Stimulated activated naive B cell treated with anti-CD40 and anti-IgM and Interleukin-4, amounts not matched to agents 10 μg/mL and 1 μg/mL and 100 μg/mL, for 72 hours (primary cell): ENCODE results near the gene NKD2.

Source experiments
- ATAC-seq, 2 donors: fragments of 150-1000 bp; cut with Tn5 transposase; replicated peaks; 2 replicates each; pipeline ENCODE4 v1.10.0; 2021; ENCODE audit warnings: moderate library complexity in 1 of 2
- DNase-seq: peaks from one replicate; pipeline ENCODE4 v3.0.0; 2021
- H3K27ac Mint-ChIP-seq: one replicate; pipeline ENCODE4 v1.8.0; 2022; ENCODE audit warnings: mild to moderate bottlenecking, mixed read lengths
- H3K27me3 Mint-ChIP-seq, 2 donors: one replicate each; pipeline ENCODE4 v1.8.0; 2022; ENCODE audit warnings: mixed read lengths in 2 of 2
- H3K36me3 Mint-ChIP-seq, 2 donors: one replicate each; pipeline ENCODE4 v1.8.0; 2022; ENCODE audit warnings: mixed read lengths in 2 of 2, mild to moderate bottlenecking in 1 of 2
- H3K4me1 Mint-ChIP-seq, 2 donors: one replicate each; pipeline ENCODE4 v1.8.0; 2022; ENCODE audit warnings: mixed read lengths in 2 of 2, mild to moderate bottlenecking in 1 of 2
- H3K4me3 Mint-ChIP-seq, 2 donors: one replicate each; pipeline ENCODE4 v1.8.0; 2022; ENCODE audit warnings: mild to moderate bottlenecking in 2 of 2, mixed read lengths in 2 of 2, moderate library complexity in 1 of 2
- H3K9me3 Mint-ChIP-seq, 2 donors: one replicate each; pipeline ENCODE4 v1.8.0; 2022; ENCODE audit warnings: mixed read lengths in 2 of 2, mild to moderate bottlenecking in 1 of 2

The NKD2 gene

DNA sequence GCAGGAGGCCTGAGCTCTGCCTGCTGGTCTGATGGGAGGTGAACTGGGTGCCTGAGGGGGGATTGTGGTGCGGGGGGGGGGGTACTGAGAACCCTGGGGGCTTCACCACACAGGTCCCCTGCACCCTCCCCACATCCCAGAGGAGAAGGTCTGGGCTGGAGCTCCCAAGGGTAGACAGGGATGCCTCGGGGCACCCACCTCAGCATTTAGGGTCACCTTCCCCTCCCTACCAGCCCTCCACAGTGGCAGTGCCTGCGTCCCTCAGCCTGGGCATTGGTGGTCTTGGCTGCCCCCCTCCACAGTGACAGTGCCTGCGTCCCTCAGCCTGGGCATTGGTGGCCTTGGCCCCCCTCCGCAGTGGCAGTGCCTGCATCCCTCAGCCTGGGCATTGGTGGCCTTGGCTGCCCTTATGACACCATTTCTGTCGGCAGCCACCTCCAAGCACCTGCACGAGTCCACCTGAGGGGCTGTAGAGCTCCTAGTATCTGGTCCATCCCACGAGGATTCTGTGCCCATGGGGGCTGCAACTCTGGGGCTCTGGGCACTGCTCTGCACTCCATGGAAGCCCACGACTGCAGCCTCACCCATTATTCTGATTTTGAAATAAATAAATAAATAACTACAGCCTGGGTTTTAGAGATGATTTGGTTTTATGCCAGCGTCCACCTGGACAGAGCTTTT is 21.5 kb downstream of the NKD2 start:
- Mint-ChIP-seq H3K9me3 (no peaks in the 10 kb centered on the region), H3K4me1 (peaks cover 0 to 2% of the 10 kb centered on the region in 2 donors), H3K4me3 (no peak overlapping the region), H3K36me3 (no peaks in the 10 kb centered on the region), H3K27me3 (peaks cover 11 to 23% of the 10 kb centered on the region in 2 donors), H3K27ac (no peak overlapping the region)
- no peak for ATAC-seq
- no peak for DNase-seq

GRCh38 chr5:1030801-1031271 is 22.2 kb downstream of the NKD2 start:
- no peaks in the 10 kb centered on the region for H3K9me3 Mint-ChIP-seq
- H3K4me3 Mint-ChIP-seq = no peak overlapping the region
- no peaks in the 10 kb centered on the region for H3K36me3 Mint-ChIP-seq
- H3K27me3 Mint-ChIP-seq = peaks cover 14 to 26% of the 10 kb centered on the region in 2 donors
- ATAC-seq (no peak), DNase-seq (no peak)
- peaks cover 0 to 3% of the 10 kb centered on the region in 2 donors for H3K4me1 Mint-ChIP-seq
- no peak overlapping the region for H3K27ac Mint-ChIP-seq

DNA sequence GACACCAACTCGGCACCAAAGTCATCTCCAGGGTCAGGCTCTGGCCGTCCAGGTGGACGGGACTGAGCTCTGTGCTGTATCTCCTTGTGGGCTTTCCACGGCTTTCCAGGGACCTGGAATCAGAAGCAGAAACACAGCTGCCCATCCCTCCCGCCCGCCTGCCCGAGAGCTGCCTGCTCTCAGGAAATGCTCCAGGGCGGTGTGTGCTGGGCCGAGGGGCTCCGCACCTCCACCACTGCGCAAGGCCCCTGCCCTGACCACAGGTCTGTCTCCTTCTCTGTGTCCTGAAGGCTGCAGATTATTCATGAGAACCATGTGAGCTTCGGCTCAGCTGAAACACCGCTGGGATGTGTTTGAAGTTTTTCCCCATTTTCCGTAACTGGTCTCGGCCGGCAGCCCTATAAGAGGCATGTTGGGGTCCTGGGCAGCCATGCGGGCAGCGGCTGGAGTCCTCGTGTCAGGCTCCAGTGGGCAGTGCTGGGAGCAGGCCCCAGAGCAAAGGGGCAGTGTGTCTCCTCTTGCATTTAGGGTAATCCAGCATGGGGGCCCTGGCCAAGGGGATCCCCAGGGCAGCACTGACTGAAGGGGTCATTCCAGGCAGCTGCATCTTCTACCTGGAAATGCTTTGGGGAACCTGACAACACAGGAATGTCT is 22.8 kb downstream of the NKD2 start:
- H3K4me3 Mint-ChIP-seq = no peak overlapping the region
- no peak for DNase-seq
- H3K4me1 Mint-ChIP-seq = peaks cover 0 to 3% of the 10 kb centered on the region in 2 donors
- no peaks in the 10 kb centered on the region for H3K36me3 Mint-ChIP-seq
- H3K27ac Mint-ChIP-seq = no peak overlapping the region
- peaks cover 14 to 26% of the 10 kb centered on the region in 2 donors for H3K27me3 Mint-ChIP-seq
- ATAC-seq = no peak
- H3K9me3 Mint-ChIP-seq = no peaks in the 10 kb centered on the region

DNA sequence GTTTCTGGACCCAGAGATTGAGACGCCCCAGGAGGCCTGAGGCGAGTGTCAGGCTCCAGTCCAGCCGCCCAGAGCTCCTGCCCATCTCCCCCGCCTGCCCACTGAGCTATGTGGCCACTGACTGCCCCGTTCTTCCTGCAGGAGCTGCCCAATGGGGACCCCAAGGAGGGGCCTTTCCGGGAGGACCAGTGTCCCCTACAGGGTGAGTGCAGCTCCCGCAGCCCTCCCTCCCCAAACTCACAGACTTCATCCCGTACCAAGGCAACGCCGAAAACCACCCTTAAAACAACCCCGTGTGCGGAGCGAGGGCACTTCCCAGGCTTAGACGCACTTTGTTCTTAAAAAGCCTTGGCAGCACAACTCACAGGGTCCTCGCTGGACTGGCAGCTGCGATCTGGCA is 23.4 kb downstream of the NKD2 start:
- Mint-ChIP-seq H3K4me1 (peaks cover 0 to 3% of the 10 kb centered on the region in 2 donors), H3K27ac (peak overlapping the region; percentile 43), H3K9me3 (no peaks in the 10 kb centered on the region), H3K27me3 (peaks cover 19 to 26% of the 10 kb centered on the region in 2 donors), H3K36me3 (no peaks in the 10 kb centered on the region), H3K4me3 (no peak overlapping the region)
- ATAC-seq = no peak
- DNase-seq = no peak

- ATAC-seq = no peak
- Mint-ChIP-seq H3K36me3 (no peaks in the 10 kb centered on the region), H3K9me3 (no peaks in the 10 kb centered on the region), H3K4me1 (peaks cover 0 to 3% of the 10 kb centered on the region in 2 donors), H3K4me3 (no peak overlapping the region), H3K27me3 (peaks cover 19 to 26% of the 10 kb centered on the region in 2 donors), H3K27ac (no peak overlapping the region)
- DNase-seq = no peak
These were observed 24.0 kb downstream of the NKD2 start for GRCh38 chr5:1032551-1033027.

DNA sequence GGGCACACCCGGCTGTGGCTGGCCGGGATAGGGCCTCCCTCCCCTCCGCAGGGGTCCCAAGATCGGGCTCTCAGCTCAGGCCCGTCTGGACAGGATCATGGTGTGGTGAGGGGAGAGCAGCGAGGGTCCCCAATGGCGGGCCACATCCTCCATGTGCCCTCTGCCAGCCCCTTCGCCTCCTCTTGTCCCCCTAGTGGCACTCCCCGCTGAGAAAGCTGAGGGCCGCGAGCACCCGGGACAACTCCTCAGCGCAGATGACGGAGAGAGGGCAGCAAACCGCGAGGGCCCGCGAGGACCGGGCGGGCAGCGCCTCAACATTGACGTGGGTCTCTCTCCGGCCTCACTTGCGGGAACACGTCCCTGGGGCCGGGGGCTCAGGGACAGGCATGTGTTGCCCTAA is 24.6 kb downstream of the NKD2 start:
- Mint-ChIP-seq H3K4me3 (no peak overlapping the region), H3K4me1 (peaks cover 0 to 3% of the 10 kb centered on the region in 2 donors), H3K9me3 (no peaks in the 10 kb centered on the region), H3K27me3 (peaks cover 19 to 24% of the 10 kb centered on the region in 2 donors), H3K36me3 (no peaks in the 10 kb centered on the region), H3K27ac (no peak overlapping the region)
- DNase-seq = no peak
- no peak for ATAC-seq

GRCh38 chr5:1033606-1034420 is 25.2 kb downstream of the NKD2 start:
- no peak overlapping the region for H3K27ac Mint-ChIP-seq
- H3K36me3 Mint-ChIP-seq = peaks cover 0 to 2% of the 10 kb centered on the region in 2 donors
- peaks cover 18 to 22% of the 10 kb centered on the region in 2 donors for H3K27me3 Mint-ChIP-seq
- H3K4me3 Mint-ChIP-seq = no peak overlapping the region
- H3K4me1 Mint-ChIP-seq = peaks cover 0 to 3% of the 10 kb centered on the region in 2 donors
- ATAC-seq (no peak), DNase-seq (no peak)
- no peaks in the 10 kb centered on the region for H3K9me3 Mint-ChIP-seq

- no peak overlapping the region for H3K4me3 Mint-ChIP-seq
- DNase-seq = no peak
- no peak for ATAC-seq
- peaks cover 15 to 22% of the 10 kb centered on the region in 2 donors for H3K27me3 Mint-ChIP-seq
- H3K36me3 Mint-ChIP-seq = peaks cover 0 to 2% of the 10 kb centered on the region in 2 donors
- no peak overlapping the region for H3K27ac Mint-ChIP-seq
- peaks cover 0 to 3% of the 10 kb centered on the region in 2 donors for H3K4me1 Mint-ChIP-seq
- H3K9me3 Mint-ChIP-seq = no peaks in the 10 kb centered on the region
These were observed 25.9 kb downstream of the NKD2 start for GRCh38 chr5:1034421-1034905.

DNA sequence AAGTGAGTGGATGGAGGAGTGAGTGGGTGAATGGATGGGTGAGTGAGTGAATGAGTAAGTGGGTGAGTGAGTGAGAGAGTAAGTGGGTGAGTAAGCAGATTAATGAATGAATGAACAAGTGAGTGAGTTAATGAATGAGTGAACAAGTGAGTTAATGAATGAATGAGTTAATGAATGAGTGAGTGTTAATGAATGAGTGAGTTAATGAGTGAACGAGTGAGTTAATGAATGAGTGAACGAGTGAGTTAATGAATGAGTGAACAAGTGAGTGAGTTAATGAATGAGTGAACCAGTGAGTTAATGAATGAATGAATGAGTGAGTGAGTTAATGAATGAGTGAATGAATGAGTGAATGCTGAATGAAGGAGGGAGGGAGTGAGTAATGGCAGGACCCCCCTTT is 26.4 kb downstream of the NKD2 start:
- DNase-seq (no peak), ATAC-seq (no peak)

DNA sequence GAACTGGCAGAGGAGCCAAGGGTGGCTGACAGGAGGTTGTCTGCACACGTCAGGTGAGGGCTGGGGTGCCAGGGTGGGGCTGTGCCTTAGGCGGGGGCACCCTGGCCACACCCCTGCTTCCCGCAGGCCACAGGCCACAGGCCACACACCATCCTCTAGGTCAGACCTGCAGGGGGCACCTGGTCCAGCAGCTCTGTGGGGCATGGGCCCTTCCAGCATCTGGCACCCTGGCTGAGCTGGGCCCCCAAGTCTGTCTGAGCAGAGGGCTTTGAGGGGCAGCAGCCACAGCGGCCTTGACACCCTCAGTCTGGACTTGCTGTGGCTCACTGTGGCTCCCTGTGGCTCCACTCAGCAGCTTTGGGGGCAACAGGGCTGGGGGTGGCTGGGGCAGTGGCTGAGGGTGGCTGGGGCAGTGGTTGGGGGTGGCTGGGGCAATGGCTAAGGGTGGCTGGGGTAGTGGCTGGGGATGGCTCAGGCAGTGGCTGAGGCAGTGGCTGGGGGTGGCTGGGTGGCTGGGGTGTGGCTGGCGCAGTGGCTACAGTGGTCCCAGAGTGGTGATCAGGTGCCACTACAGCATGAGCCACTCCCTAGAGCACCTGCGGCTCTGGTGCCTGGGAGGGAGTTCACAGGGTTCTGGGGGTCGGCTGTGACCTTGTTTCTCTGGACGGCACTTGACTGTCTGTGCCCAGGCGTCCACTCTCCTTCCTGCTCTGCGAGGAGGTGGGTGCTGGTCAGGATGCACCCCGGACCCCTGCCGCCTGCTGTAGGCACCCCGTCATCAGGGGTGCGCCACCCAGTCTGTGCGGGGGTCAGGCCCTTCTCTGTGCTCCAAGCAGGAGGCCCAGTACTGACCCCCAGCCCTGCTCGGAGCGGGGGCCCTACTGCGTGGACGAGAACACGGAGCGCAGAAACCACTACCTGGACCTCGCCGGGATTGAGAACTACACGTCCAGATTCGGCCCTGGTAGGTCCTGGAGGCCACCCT is 27.1 kb downstream of the NKD2 start:
- Mint-ChIP-seq H3K36me3 (peaks cover 0 to 2% of the 10 kb centered on the region in 2 donors), H3K4me1 (peaks cover 0 to 3% of the 10 kb centered on the region in 2 donors), H3K27me3 (peaks cover 12 to 22% of the 10 kb centered on the region in 2 donors), H3K27ac (no peak overlapping the region), H3K9me3 (no peaks in the 10 kb centered on the region), H3K4me3 (no peak overlapping the region)
- DNase-seq = no peak
- no peak for ATAC-seq

More for the DNA sequence above, 26.4 kb downstream of the NKD2 start:
- H3K27me3 Mint-ChIP-seq = peaks cover 12 to 22% of the 10 kb centered on the region in 2 donors
- peaks cover 0 to 2% of the 10 kb centered on the region in 2 donors for H3K36me3 Mint-ChIP-seq
- no peak overlapping the region for H3K27ac Mint-ChIP-seq
- H3K9me3 Mint-ChIP-seq = no peaks in the 10 kb centered on the region
- no peak overlapping the region for H3K4me3 Mint-ChIP-seq
- peaks cover 0 to 3% of the 10 kb centered on the region in 2 donors for H3K4me1 Mint-ChIP-seq

- peaks cover 0 to 5% of the 10 kb centered on the region in 2 donors for H3K4me1 Mint-ChIP-seq
- H3K27ac Mint-ChIP-seq = no peak overlapping the region
- DNase-seq (no peak), ATAC-seq (no peak)
- H3K4me3 Mint-ChIP-seq = no peak overlapping the region
- H3K27me3 Mint-ChIP-seq = peaks cover 20 to 28% of the 10 kb centered on the region in 2 donors
- H3K36me3 Mint-ChIP-seq = peaks cover 0 to 4% of the 10 kb centered on the region in 2 donors
- H3K9me3 Mint-ChIP-seq = peaks cover 8 to 9% of the 10 kb centered on the region in 2 donors
These were observed 28.0 kb downstream of the NKD2 start for GRCh38 chr5:1036504-1037122.

DNA sequence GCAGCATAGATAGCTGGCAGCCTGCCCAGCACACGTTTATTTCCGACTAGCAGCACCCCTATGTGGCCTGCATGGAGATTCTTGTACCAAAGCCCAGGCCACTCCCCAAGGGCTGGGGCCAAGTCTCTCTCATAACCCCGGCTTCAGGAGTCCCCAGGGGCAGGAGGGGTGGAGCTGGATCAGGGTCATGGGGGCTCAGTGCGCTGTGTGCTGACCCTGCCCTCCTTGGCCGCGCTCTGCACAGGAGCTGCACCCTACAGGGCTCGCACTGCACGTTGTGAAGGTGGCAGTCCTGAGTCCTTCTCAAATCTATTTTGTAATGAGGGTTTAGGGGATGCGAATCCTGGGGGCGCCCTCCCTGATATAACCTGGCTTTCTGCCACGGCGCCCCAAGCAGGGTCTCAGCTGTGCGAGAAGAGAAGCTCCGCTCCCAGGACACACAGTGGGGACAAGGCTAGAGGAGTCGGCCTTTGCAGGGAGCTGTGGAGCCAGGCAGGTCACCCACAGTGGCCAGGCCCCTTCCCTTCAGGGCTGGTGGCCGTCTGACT is 28.6 kb downstream of the NKD2 start:
- peaks cover 21 to 31% of the 10 kb centered on the region in 2 donors for H3K27me3 Mint-ChIP-seq
- ATAC-seq = no peak
- H3K4me3 Mint-ChIP-seq = no peak overlapping the region
- no peak for DNase-seq
- H3K36me3 Mint-ChIP-seq = peaks cover 0 to 4% of the 10 kb centered on the region in 2 donors
- H3K9me3 Mint-ChIP-seq = peaks cover 14% of the 10 kb centered on the region in 2 donors
- no peak overlapping the region for H3K27ac Mint-ChIP-seq
- H3K4me1 Mint-ChIP-seq = peaks cover 0 to 8% of the 10 kb centered on the region in 2 donors
